Measurements from ENCODE around the gene GOLGA6L9.
"Not testable (repeated sequence)": the region's sequence is repeated elsewhere in the genome, so short reads cannot be mapped to it uniquely, and the experiment has no call there.

Gene GOLGA6L9

GRCh38 chr15:82468205-82468604, 38.6 kb downstream of the GOLGA6L9 start:
- not testable (repeated sequence) for DNase-seq (ENCODE audit: low read depth in 2 of 2)

GRCh38 chr15:82469381-82469780, 39.8 kb downstream of the GOLGA6L9 start:
- not testable (repeated sequence) for DNase-seq (ENCODE audit: low read depth in 2 of 2)

- not testable (repeated sequence) for DNase-seq (ENCODE audit: low read depth in 2 of 2)
Observed at GRCh38 chr15:82472269-82472982, 42.8 kb downstream of the GOLGA6L9 start.

GRCh38 chr15:82474596-82475325, 45.1 kb downstream of the GOLGA6L9 start:
- DNase-seq (ENCODE audit: low read depth in 2 of 2) = not testable (repeated sequence)

- not testable (repeated sequence) for DNase-seq (ENCODE audit: low read depth in 2 of 2)
Observed at GRCh38 chr15:82475345-82475967, 45.8 kb downstream of the GOLGA6L9 start.

- not testable (repeated sequence) for DNase-seq (ENCODE audit: low read depth in 2 of 2)
Observed at GRCh38 chr15:82476697-82477342, 47.2 kb downstream of the GOLGA6L9 start.

GRCh38 chr15:82477343-82478057, 47.9 kb downstream of the GOLGA6L9 start:
- DNase-seq (ENCODE audit: low read depth in 2 of 2) = not testable (repeated sequence)

Data from activated CD8-positive, alpha-beta memory T cell treated with anti-CD3 and anti-CD28 coated beads for 4 hours (primary cell).